HepG2 (cell line): ENCODE results near the gene PGS1. TPM values are rescaled to one million over a fixed set of nuclear protein-coding genes. Genes with fewer than 3 reads are reported as not detected.

Source experiments
- AHR ChIP-seq: IDR thresholded peaks from 2 replicates; pipeline ENCODE4 v1.6.1; 2018; ENCODE audit warnings: missing genetic modification reagents, missing compliant biosample characterization
- ATF7-NPFF ChIP-seq: sonication (generic); formaldehyde crosslinking; IDR thresholded peaks from 2 replicates; pipeline ENCODE4 v1.8.1; 2023; ENCODE audit warnings: mild to moderate bottlenecking, low read depth, missing genetic modification reagents, moderate library complexity
- FOXK2 ChIP-seq: fragments of 450-650 bp; IDR thresholded peaks from 2 replicates; pipeline ENCODE4 v1.6.1; 2016
- FOXO1 ChIP-seq: sonication (generic); formaldehyde crosslinking; IDR thresholded peaks from 2 replicates; pipeline ENCODE4 v1.4.0; 2020; ENCODE audit warnings: missing genetic modification reagents
- HNRNPL ChIP-seq: fragments of 200-400 bp; formaldehyde crosslinking; IDR thresholded peaks from 2 replicates; pipeline ENCODE4 v1.6.1; 2017; ENCODE audit warnings: mild to moderate bottlenecking, low read depth, low read length
- NCOA1 ChIP-seq: sonication (generic); formaldehyde crosslinking; IDR thresholded peaks from 2 replicates; pipeline ENCODE4 v1.9.0; 2021; ENCODE audit warnings: missing genetic modification reagents
- NR2C2 ChIP-seq: sonication (generic); formaldehyde crosslinking; IDR thresholded peaks from 2 replicates; pipeline ENCODE4 v1.4.0; 2020; ENCODE audit warnings: missing genetic modification reagents, mild to moderate bottlenecking, moderate library complexity, borderline replicate concordance
- PAF1 ChIP-seq: IDR thresholded peaks from 2 replicates; pipeline ENCODE4 v1.6.1; 2016; ENCODE audit warnings: missing genetic modification reagents, missing compliant biosample characterization
- RFXANK ChIP-seq: IDR thresholded peaks from 2 replicates; pipeline ENCODE4 v1.6.1; 2016
- XBP1 ChIP-seq: sonication (generic); formaldehyde crosslinking; IDR thresholded peaks from 2 replicates; pipeline ENCODE4 v1.5.0; 2020; ENCODE audit warnings: missing genetic modification reagents
- ZNF333 ChIP-seq: sonication (generic); formaldehyde crosslinking; IDR thresholded peaks from 2 replicates; pipeline ENCODE4 v1.4.0; 2020; ENCODE audit warnings: mild to moderate bottlenecking, missing genetic modification reagents, borderline replicate concordance
- ZNF343 ChIP-seq: sonication (generic); formaldehyde crosslinking; IDR thresholded peaks from 2 replicates; pipeline ENCODE4 v1.4.0; 2020; ENCODE audit warnings: mild to moderate bottlenecking, missing genetic modification reagents
- ZNF570 ChIP-seq: sonication (generic); formaldehyde crosslinking; IDR thresholded peaks from 2 replicates; pipeline ENCODE4 v1.4.0; 2020; ENCODE audit warnings: mild to moderate bottlenecking, missing genetic modification reagents, borderline replicate concordance
- ZNF703 ChIP-seq: sonication (generic); formaldehyde crosslinking; IDR thresholded peaks from 2 replicates; pipeline ENCODE4 v1.5.1; 2020; ENCODE audit warnings: missing genetic modification reagents, mild to moderate bottlenecking, moderate library complexity, borderline replicate concordance
- polyA plus RNA-seq, 8 experiments: library from polyadenylated mRNA; depleted of rRNA in 3 of 8; stranded (reverse) in 7 of 8; unstranded in 1 of 8; fragments of >200 nt; fragmentation: Illumina TruSeq in 4 of 8; extraction: Trizol in 4 of 8; gene quantifications; 2 replicates each; pipeline versions ENCODE4 v1.2.1 to v1.2.3, GENCODE V29; 2011 to 2016; ENCODE audit warnings: low read depth in 4 of 8, missing spikeins in 1 of 8, mixed read lengths in 1 of 8; ENCODE audit not compliant: insufficient read depth in 1 of 8
- total RNA-seq, 5 experiments: library from RNA; depleted of rRNA; stranded (reverse); fragments of >200 nt; fragmentation: Illumina TruSeq; extraction: Trizol; gene quantifications; 2 replicates each; pipeline ENCODE4 v1.2.3, GENCODE V29; 2016; ENCODE audit warnings: low read depth in 1 of 5
- TF ChIP-seq, protein P1 (sequence below): sonication (generic); formaldehyde crosslinking; IDR thresholded peaks from one replicate; pipeline ENCODE4 v1.5.1; 2020; ENCODE audit warnings: mild to moderate bottlenecking, missing genetic modification reagents; ENCODE audit errors: not compliant biosample characterization
- TF ChIP-seq, protein P2 (sequence below): sonication (generic); formaldehyde crosslinking; IDR thresholded peaks from 2 replicates; pipeline ENCODE4 v1.5.1; 2020; ENCODE audit warnings: missing genetic modification reagents, mild to moderate bottlenecking, borderline replicate concordance
- TF ChIP-seq, protein P3 (sequence below): sonication (generic); formaldehyde crosslinking; IDR thresholded peaks from 2 replicates; pipeline ENCODE4 v1.8.0; 2022; ENCODE audit warnings: mild to moderate bottlenecking, missing genetic modification reagents, moderate library complexity
- TF ChIP-seq, protein P4 (sequence below): sonication (generic); formaldehyde crosslinking; IDR thresholded peaks from 2 replicates; pipeline ENCODE4 v1.8.0; 2022; ENCODE audit warnings: missing genetic modification reagents, mild to moderate bottlenecking, inconsistent platforms, borderline replicate concordance
- TF ChIP-seq, protein P5 (sequence below): sonication (generic); formaldehyde crosslinking; IDR thresholded peaks from 2 replicates; pipeline ENCODE4 v1.4.0; 2020; ENCODE audit warnings: mild to moderate bottlenecking, missing genetic modification reagents, borderline replicate concordance

Gene PGS1
- total and polyA plus RNA-seq, 2 of the 13 experiments (the other 11 are each of a cell fraction or from before 2014, with no cell fraction given): 25.9 to 31.5 TPM

DNA sequence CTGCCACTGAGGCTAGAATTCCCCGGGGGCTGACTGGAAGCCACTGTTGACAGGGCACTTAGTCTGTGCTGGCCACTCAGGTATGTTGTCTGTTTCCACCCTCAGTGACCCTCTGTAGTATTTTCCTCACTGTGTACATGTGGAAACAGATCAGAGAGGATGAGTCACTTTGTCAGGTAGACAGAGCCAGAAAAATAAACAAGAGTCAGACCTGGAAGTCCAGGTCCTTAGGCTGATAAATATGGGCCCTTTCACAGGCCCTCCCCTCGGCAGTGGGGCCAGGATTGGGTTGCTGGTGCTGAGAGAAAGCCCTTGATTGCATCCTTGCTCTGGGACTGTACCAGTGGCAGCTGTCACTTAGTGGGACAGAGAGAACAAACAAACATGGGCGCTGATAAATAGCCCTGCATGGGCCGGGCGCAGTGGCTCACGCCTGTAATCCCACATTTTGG lies 21.3 kb downstream of the PGS1 start (continued):
- TF ChIP-seq, protein P1, sequence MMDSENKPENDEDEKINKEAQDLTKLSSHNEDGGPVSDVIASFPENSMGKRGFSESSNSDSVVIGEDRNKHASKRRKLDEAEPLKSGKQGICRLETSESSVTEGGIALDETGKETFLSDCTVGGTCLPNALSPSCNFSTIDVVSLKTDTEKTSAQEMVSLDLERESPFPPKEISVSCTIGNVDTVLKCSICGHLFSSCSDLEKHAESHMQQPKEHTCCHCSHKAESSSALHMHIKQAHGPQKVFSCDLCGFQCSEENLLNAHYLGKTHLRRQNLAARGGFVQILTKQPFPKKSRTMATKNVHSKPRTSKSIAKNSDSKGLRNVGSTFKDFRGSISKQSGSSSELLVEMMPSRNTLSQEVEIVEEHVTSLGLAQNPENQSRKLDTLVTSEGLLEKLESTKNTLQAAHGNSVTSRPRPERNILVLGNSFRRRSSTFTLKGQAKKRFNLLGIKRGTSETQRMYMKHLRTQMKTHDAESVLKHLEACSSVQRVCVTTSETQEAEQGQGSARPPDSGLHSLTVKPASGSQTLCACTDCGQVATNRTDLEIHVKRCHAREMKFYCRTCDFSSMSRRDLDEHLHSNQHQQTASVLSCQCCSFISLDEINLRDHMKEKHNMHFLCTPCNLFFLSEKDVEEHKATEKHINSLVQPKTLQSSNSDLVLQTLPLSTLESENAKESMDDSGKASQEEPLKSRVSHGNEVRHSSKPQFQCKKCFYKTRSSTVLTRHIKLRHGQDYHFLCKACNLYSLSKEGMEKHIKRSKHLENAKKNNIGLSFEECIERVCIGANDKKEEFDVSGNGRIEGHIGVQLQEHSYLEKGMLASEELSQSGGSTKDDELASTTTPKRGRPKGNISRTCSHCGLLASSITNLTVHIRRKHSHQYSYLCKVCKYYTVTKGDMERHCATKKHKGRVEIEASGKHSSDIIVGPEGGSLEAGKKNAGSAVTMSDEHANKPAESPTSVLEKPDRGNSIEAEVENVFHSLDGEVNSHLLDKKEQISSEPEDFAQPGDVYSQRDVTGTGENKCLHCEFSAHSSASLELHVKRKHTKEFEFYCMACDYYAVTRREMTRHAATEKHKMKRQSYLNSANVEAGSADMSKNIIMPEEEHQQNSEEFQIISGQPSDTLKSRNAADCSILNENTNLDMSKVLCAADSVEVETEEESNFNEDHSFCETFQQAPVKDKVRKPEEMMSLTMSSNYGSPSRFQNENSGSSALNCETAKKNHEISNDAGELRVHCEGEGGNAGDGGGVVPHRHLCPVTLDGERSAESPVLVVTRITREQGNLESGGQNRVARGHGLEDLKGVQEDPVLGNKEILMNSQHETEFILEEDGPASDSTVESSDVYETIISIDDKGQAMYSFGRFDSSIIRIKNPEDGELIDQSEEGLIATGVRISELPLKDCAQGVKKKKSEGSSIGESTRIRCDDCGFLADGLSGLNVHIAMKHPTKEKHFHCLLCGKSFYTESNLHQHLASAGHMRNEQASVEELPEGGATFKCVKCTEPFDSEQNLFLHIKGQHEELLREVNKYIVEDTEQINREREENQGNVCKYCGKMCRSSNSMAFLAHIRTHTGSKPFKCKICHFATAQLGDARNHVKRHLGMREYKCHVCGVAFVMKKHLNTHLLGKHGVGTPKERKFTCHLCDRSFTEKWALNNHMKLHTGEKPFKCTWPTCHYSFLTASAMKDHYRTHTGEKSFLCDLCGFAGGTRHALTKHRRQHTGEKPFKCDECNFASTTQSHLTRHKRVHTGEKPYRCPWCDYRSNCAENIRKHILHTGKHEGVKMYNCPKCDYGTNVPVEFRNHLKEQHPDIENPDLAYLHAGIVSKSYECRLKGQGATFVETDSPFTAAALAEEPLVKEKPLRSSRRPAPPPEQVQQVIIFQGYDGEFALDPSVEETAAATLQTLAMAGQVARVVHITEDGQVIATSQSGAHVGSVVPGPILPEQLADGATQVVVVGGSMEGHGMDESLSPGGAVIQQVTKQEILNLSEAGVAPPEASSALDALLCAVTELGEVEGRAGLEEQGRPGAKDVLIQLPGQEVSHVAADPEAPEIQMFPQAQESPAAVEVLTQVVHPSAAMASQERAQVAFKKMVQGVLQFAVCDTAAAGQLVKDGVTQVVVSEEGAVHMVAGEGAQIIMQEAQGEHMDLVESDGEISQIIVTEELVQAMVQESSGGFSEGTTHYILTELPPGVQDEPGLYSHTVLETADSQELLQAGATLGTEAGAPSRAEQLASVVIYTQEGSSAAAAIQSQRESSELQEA (CRISPR knock-in tag): no peak
- TF ChIP-seq AHR (CRISPR knock-in tag) (no peak), HNRNPL (no peak), FOXO1 (CRISPR knock-in tag) (peak; percentile 95; the same call in 1 of the 2 replicates), ZNF343 (no peak), XBP1 (CRISPR knock-in tag) (no peak), NCOA1 (no peak), FOXK2 (peak; percentile 95), ATF7-NPFF (CRISPR knock-in tag) (no peak), ZNF570 (CRISPR knock-in tag) (no peak), RFXANK (no peak), ZNF703 (CRISPR knock-in tag) (no peak), PAF1 (CRISPR knock-in tag) (no peak), NR2C2 (CRISPR knock-in tag) (no peak), ZNF333 (CRISPR knock-in tag) (no peak)
- TF ChIP-seq, protein P2, sequence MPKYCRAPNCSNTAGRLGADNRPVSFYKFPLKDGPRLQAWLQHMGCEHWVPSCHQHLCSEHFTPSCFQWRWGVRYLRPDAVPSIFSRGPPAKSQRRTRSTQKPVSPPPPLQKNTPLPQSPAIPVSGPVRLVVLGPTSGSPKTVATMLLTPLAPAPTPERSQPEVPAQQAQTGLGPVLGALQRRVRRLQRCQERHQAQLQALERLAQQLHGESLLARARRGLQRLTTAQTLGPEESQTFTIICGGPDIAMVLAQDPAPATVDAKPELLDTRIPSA: no peak
- TF ChIP-seq, protein P3, sequence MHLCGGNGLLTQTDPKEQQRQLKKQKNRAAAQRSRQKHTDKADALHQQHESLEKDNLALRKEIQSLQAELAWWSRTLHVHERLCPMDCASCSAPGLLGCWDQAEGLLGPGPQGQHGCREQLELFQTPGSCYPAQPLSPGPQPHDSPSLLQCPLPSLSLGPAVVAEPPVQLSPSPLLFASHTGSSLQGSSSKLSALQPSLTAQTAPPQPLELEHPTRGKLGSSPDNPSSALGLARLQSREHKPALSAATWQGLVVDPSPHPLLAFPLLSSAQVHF (CRISPR knock-in tag): no peak
- TF ChIP-seq, protein P4, sequence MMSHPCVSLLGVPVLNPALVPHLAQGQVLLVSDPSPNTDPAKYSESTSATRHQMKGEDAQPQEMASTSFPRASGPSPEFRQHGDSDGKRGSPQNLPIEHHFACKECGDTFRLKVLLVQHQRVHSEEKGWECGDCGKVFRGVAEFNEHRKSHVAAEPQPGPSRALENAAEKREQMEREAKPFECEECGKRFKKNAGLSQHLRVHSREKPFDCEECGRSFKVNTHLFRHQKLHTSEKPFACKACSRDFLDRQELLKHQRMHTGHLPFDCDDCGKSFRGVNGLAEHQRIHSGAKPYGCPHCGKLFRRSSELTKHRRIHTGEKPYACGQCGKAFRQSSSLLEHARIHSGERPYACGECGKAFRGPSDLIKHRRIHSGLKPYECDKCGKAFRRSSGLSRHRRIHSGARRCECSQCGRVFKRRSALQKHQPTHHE (CRISPR knock-in tag): no peak
- TF ChIP-seq, protein P5, sequence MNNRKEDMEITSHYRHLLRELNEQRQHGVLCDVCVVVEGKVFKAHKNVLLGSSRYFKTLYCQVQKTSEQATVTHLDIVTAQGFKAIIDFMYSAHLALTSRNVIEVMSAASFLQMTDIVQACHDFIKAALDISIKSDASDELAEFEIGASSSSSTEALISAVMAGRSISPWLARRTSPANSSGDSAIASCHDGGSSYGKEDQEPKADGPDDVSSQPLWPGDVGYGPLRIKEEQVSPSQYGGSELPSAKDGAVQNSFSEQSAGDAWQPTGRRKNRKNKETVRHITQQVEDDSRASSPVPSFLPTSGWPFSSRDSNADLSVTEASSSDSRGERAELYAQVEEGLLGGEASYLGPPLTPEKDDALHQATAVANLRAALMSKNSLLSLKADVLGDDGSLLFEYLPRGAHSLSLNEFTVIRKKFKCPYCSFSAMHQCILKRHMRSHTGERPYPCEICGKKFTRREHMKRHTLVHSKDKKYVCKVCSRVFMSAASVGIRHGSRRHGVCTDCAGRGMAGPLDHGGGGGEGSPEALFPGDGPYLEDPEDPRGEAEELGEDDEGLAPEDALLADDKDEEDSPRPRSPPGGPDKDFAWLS: no peak
